Measurements from ENCODE around the gene PGRMC2.
A peak's percentile ranks its signal among the peaks of the same experiment; 100 is the strongest.

Gene PGRMC2

DNA sequence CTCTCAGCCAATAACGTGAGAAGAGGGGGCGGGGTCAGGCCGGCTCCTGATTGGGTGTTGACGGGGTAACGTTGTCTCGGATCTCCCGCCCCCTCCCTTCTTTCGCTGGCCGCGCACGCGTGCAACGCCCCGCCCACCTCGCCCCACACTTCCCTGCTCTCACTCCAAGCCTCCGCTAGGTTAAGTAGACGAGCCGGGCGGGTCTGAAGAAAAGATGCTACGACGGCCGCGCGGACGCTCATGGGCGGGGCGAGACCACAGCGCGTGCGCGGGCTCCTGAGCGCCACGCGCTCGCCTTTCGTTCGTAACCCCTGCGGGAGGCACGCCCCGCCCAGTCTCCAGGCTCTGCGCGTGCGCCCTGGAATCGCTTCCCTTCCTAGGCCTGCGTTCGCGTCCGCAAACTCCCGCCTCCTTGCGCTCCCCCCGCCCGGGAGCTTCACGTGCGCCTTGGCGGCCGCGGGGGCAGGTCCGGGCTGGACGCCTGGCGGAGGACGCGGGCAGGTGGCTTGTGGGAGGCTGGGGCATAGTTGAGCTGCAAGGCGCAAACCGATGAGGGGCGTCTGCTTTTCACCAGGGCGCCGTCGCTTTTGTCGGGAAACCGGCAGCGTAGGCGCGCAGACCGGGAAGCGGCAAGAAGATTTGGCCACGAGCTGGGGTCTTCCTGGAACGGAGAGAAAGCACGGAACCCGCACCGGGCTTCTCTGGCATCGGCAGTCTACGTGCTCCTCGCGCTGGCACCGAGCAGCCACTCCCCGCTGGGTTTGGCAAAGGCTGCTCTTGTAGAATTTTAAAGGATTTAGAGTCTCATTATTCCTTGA is 467 bp upstream of the PGRMC2 start (continued):
- TF ChIP-seq, protein P1, sequence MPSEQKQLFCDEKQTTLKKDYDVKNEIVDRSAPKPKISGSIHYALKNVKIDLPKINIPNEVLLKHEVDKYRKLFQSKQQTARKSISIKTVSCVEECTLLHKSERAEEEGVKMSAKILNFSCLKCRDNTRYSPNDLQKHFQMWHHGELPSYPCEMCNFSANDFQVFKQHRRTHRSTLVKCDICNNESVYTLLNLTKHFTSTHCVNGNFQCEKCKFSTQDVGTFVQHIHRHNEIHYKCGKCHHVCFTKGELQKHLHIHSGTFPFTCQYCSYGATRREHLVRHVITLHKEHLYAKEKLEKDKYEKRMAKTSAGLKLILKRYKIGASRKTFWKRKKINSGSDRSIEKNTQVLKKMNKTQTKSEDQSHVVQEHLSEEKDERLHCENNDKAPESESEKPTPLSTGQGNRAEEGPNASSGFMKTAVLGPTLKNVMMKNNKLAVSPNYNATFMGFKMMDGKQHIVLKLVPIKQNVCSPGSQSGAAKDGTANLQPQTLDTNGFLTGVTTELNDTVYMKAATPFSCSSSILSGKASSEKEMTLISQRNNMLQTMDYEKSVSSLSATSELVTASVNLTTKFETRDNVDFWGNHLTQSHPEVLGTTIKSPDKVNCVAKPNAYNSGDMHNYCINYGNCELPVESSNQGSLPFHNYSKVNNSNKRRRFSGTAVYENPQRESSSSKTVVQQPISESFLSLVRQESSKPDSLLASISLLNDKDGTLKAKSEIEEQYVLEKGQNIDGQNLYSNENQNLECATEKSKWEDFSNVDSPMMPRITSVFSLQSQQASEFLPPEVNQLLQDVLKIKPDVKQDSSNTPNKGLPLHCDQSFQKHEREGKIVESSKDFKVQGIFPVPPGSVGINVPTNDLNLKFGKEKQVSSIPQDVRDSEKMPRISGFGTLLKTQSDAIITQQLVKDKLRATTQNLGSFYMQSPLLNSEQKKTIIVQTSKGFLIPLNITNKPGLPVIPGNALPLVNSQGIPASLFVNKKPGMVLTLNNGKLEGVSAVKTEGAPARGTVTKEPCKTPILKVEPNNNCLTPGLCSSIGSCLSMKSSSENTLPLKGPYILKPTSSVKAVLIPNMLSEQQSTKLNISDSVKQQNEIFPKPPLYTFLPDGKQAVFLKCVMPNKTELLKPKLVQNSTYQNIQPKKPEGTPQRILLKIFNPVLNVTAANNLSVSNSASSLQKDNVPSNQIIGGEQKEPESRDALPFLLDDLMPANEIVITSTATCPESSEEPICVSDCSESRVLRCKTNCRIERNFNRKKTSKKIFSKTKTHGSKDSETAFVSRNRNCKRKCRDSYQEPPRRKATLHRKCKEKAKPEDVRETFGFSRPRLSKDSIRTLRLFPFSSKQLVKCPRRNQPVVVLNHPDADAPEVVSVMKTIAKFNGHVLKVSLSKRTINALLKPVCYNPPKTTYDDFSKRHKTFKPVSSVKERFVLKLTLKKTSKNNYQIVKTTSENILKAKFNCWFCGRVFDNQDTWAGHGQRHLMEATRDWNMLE (tag by site-specific recombination; conservative IDR thresholded peaks at IDR 0.05; ENCODE audit: low read depth) = no peak
- TF ChIP-seq YY2 (tag by site-specific recombination; IDR thresholded peaks at IDR 0.05) (no peak), HOXD13 (CRISPR knock-in tag; IDR thresholded peaks at IDR 0.05; ENCODE audit: borderline replicate concordance) (no peak), HOXA7 (CRISPR knock-in tag; IDR thresholded peaks at IDR 0.05; ENCODE audit: borderline replicate concordance) (no peak), ZSCAN30 (tag by site-specific recombination; IDR thresholded peaks at IDR 0.05) (no peak), ZNF341 (tag by site-specific recombination; IDR thresholded peaks at IDR 0.05; ENCODE audit: low read depth) (no peak; the same call in 1 of the 2 replicates), ZNF114 (tag by site-specific recombination; IDR thresholded peaks at IDR 0.05) (no peak), ZNF211 (tag by site-specific recombination; IDR thresholded peaks at IDR 0.05; ENCODE audit: low read depth) (no peak), ZNF560 (tag by site-specific recombination; IDR thresholded peaks at IDR 0.05; ENCODE audit: borderline replicate concordance) (no peak), ZNF501 (tag by site-specific recombination; IDR thresholded peaks at IDR 0.05) (peak; percentile 86; the same call in 1 of the 2 replicates), TRIM28 (IDR thresholded peaks at IDR 0.05; ENCODE audit: borderline replicate concordance, low read length) (no peak), KLF16 (tag by site-specific recombination; IDR thresholded peaks at IDR 0.05) (peak; percentile 34; the same call in 1 of the 2 replicates), ZNF514 (tag by site-specific recombination; IDR thresholded peaks at IDR 0.05) (no peak), ZXDB (tag by site-specific recombination; IDR thresholded peaks at IDR 0.05) (peak; percentile 80), ZNF548 (tag by site-specific recombination; IDR thresholded peaks at IDR 0.05) (no peak), ZNF366 (tag by site-specific recombination; conservative IDR thresholded peaks at IDR 0.05) (peak; percentile 49), ZNF843 (tag by site-specific recombination; IDR thresholded peaks at IDR 0.05) (0 out of 2 replicates have a peak, but pooled peaks have one; percentile 34), ZNF169 (tag by site-specific recombination; IDR thresholded peaks at IDR 0.05) (no peak)
- TF ChIP-seq, protein P2, sequence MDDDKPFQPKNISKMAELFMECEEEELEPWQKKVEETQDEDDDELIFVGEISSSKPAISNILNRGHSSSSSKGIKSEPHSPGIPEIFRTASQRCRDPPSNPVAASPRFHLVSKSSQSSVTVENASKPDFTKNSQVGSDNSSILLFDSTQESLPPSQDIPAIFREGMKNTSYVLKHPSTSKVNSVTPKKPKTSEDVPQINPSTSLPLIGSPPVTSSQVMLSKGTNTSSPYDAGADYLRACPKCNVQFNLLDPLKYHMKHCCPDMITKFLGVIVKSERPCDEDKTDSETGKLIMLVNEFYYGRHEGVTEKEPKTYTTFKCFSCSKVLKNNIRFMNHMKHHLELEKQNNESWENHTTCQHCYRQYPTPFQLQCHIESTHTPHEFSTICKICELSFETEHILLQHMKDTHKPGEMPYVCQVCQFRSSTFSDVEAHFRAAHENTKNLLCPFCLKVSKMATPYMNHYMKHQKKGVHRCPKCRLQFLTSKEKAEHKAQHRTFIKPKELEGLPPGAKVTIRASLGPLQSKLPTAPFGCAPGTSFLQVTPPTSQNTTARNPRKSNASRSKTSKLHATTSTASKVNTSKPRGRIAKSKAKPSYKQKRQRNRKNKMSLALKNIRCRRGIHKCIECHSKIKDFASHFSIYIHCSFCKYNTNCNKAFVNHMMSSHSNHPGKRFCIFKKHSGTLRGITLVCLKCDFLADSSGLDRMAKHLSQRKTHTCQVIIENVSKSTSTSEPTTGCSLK (tag by site-specific recombination; IDR thresholded peaks at IDR 0.05) = no peak
- TF ChIP-seq, protein P3, sequence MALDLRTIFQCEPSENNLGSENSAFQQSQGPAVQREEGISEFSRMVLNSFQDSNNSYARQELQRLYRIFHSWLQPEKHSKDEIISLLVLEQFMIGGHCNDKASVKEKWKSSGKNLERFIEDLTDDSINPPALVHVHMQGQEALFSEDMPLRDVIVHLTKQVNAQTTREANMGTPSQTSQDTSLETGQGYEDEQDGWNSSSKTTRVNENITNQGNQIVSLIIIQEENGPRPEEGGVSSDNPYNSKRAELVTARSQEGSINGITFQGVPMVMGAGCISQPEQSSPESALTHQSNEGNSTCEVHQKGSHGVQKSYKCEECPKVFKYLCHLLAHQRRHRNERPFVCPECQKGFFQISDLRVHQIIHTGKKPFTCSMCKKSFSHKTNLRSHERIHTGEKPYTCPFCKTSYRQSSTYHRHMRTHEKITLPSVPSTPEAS (tag by site-specific recombination; IDR thresholded peaks at IDR 0.05) = no peak
- TF ChIP-seq, protein P4, sequence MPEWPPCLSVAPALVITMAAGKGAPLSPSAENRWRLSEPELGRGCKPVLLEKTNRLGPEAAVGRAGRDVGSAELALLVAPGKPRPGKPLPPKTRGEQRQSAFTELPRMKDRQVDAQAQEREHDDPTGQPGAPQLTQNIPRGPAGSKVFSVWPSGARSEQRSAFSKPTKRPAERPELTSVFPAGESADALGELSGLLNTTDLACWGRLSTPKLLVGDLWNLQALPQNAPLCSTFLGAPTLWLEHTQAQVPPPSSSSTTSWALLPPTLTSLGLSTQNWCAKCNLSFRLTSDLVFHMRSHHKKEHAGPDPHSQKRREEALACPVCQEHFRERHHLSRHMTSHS (tag by site-specific recombination; IDR thresholded peaks at IDR 0.05) = no peak
- TF ChIP-seq, protein P5, sequence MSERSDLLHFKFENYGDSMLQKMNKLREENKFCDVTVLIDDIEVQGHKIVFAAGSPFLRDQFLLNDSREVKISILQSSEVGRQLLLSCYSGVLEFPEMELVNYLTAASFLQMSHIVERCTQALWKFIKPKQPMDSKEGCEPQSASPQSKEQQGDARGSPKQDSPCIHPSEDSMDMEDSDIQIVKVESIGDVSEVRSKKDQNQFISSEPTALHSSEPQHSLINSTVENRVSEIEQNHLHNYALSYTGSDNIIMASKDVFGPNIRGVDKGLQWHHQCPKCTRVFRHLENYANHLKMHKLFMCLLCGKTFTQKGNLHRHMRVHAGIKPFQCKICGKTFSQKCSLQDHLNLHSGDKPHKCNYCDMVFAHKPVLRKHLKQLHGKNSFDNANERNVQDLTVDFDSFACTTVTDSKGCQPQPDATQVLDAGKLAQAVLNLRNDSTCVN (tag by site-specific recombination; optimal IDR thresholded peaks at IDR 0.05) = peak; percentile 94
- TF ChIP-seq, protein P6, sequence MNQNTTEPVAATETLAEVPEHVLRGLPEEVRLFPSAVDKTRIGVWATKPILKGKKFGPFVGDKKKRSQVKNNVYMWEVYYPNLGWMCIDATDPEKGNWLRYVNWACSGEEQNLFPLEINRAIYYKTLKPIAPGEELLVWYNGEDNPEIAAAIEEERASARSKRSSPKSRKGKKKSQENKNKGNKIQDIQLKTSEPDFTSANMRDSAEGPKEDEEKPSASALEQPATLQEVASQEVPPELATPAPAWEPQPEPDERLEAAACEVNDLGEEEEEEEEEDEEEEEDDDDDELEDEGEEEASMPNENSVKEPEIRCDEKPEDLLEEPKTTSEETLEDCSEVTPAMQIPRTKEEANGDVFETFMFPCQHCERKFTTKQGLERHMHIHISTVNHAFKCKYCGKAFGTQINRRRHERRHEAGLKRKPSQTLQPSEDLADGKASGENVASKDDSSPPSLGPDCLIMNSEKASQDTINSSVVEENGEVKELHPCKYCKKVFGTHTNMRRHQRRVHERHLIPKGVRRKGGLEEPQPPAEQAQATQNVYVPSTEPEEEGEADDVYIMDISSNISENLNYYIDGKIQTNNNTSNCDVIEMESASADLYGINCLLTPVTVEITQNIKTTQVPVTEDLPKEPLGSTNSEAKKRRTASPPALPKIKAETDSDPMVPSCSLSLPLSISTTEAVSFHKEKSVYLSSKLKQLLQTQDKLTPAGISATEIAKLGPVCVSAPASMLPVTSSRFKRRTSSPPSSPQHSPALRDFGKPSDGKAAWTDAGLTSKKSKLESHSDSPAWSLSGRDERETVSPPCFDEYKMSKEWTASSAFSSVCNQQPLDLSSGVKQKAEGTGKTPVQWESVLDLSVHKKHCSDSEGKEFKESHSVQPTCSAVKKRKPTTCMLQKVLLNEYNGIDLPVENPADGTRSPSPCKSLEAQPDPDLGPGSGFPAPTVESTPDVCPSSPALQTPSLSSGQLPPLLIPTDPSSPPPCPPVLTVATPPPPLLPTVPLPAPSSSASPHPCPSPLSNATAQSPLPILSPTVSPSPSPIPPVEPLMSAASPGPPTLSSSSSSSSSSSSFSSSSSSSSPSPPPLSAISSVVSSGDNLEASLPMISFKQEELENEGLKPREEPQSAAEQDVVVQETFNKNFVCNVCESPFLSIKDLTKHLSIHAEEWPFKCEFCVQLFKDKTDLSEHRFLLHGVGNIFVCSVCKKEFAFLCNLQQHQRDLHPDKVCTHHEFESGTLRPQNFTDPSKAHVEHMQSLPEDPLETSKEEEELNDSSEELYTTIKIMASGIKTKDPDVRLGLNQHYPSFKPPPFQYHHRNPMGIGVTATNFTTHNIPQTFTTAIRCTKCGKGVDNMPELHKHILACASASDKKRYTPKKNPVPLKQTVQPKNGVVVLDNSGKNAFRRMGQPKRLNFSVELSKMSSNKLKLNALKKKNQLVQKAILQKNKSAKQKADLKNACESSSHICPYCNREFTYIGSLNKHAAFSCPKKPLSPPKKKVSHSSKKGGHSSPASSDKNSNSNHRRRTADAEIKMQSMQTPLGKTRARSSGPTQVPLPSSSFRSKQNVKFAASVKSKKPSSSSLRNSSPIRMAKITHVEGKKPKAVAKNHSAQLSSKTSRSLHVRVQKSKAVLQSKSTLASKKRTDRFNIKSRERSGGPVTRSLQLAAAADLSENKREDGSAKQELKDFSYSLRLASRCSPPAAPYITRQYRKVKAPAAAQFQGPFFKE (tag by site-specific recombination; IDR thresholded peaks at IDR 0.05; ENCODE audit: borderline replicate concordance) = no peak
